Measurements from ENCODE around the gene PLAAT4. TPM values are rescaled to one million over a fixed set of nuclear protein-coding genes. Genes with fewer than 3 reads are reported as not detected.
"Not testable (repeated sequence)": the region's sequence is repeated elsewhere in the genome, so short reads cannot be mapped to it uniquely, and the experiment has no call there.

Gene PLAAT4
- total and polyA plus RNA-seq, 3 donors from 2014 or later: 9.8 to 35.0 (median 14.2) TPM

DNA sequence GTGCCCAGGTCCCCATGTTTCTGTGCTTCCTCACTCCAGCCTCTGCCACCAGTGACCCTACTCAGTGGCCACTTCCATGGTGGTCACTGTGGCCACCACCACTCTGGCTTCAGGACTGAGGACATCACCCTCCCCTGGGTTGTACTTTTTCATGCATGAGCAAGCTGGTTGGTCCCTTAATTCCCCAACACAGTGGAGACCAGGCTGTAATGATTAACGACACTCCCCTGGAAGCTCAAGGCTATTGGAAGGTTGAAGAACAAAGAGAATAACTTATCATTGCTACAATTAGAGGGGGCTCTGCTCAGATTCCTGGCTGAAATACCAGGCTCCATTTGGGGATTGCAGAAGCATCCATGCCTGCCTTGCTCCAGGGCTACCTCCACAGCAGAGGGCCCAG is 10.5 kb downstream of the PLAAT4 start:
- H3K27ac ChIP-seq: no peak overlapping the region
- no peaks in the 10 kb centered on the region for H3K27me3 ChIP-seq
- no peaks in the 10 kb centered on the region for H3K9me3 ChIP-seq
- intact Hi-C loops (cut with DNase I; ENCODE audit: low total_unique reads): no loop called here
- no peaks in the 10 kb centered on the region for H3K4me1 ChIP-seq
- no peak for TF ChIP-seq POLR2A (IDR thresholded peaks at IDR 0.05)
- TF ChIP-seq, protein P1, sequence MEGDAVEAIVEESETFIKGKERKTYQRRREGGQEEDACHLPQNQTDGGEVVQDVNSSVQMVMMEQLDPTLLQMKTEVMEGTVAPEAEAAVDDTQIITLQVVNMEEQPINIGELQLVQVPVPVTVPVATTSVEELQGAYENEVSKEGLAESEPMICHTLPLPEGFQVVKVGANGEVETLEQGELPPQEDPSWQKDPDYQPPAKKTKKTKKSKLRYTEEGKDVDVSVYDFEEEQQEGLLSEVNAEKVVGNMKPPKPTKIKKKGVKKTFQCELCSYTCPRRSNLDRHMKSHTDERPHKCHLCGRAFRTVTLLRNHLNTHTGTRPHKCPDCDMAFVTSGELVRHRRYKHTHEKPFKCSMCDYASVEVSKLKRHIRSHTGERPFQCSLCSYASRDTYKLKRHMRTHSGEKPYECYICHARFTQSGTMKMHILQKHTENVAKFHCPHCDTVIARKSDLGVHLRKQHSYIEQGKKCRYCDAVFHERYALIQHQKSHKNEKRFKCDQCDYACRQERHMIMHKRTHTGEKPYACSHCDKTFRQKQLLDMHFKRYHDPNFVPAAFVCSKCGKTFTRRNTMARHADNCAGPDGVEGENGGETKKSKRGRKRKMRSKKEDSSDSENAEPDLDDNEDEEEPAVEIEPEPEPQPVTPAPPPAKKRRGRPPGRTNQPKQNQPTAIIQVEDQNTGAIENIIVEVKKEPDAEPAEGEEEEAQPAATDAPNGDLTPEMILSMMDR (IDR thresholded peaks at IDR 0.05): no peak
- no peaks in the 10 kb centered on the region for H3K36me3 ChIP-seq (ENCODE audit: low read depth, missing control alignments)
- no peak overlapping the region for H3K4me3 ChIP-seq
- 65 to 71% methylated on average over 1 of the region's 1 CpG for WGBS, 2 donors
- DNase-seq: no peak

DNA sequence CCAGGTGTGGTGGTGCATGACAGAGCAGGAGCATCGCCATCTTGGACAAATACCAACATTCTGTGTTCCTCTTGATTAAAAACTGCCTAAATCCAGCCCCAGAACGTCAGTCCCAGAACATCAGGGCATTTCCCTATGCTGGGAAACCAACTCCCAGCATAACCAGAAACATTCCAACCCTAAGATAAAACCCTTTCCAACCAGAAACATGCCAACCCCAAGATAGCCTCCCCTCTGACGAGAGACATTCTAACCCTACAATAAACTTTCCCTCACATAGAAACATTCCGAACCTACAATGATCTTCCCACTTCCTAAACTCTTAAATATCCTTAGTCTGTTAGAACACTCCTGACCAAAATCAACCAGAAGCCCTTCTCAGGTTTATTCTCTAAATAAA is 11.6 kb downstream of the PLAAT4 start:
- Histone ChIP-seq H3K27me3 (no peaks in the 10 kb centered on the region), H3K36me3 (ENCODE audit: low read depth, missing control alignments) (no peaks in the 10 kb centered on the region), H3K4me1 (no peaks in the 10 kb centered on the region), H3K9me3 (no peaks in the 10 kb centered on the region), H3K27ac (no peak overlapping the region), H3K4me3 (no peak overlapping the region)
- DNase-seq: no peak
- intact Hi-C loops (cut with DNase I; ENCODE audit: low total_unique reads): no loop called here
- no peak for TF ChIP-seq POLR2A (IDR thresholded peaks at IDR 0.05)
- TF ChIP-seq, protein P1 (IDR thresholded peaks at IDR 0.05): no peak
- WGBS, 2 donors: 67 to 68% methylated on average over 4 of the region's 4 CpGs

DNA sequence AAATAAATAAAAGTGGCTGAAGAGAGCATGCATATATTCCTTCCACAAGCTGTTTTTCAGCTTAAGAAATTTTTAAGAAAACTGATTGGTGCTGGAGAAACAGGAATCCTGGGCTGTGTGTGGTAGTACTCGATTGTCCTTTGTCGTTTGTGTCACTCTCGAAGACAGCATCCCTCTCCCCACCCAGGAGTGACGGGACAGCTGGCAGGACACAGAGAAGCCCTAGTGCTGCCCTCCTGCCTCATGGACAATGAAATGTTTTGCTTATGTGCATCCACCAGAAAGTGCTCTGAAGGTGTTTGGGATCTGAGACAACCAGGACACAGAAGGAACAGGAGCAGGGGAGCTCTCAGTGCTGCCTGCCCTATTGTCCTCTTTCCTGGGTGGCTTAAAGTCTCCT is 12.8 kb downstream of the PLAAT4 start:
- Histone ChIP-seq H3K36me3 (ENCODE audit: low read depth, missing control alignments) (no peaks in the 10 kb centered on the region), H3K4me3 (no peak overlapping the region), H3K4me1 (no peaks in the 10 kb centered on the region), H3K27ac (no peak overlapping the region), H3K9me3 (no peaks in the 10 kb centered on the region), H3K27me3 (no peaks in the 10 kb centered on the region)
- TF ChIP-seq POLR2A (IDR thresholded peaks at IDR 0.05): no peak
- TF ChIP-seq, protein P1 (IDR thresholded peaks at IDR 0.05): no peak
- intact Hi-C loops (cut with DNase I; ENCODE audit: low total_unique reads): no loop called here
- 77 to 91% methylated on average over 4 of the region's 4 CpGs for WGBS, 2 donors
- DNase-seq: no peak

- H3K4me1 ChIP-seq; H3K27me3 ChIP-seq; H3K36me3 ChIP-seq (ENCODE audit: low read depth, missing control alignments); intact Hi-C loops (cut with DNase I; ENCODE audit: low total_unique reads); H3K27ac ChIP-seq; DNase-seq; H3K9me3 ChIP-seq: not testable (repeated sequence)
- WGBS, 2 donors: 73 to 92% methylated on average over 4 to 25 of the region's 31 CpGs
- H3K4me3 ChIP-seq: peak overlapping the region in 1 of 2 donors; percentile 20
Observed at GRCh38 chr11:63550156-63550700, 13.6 kb downstream of the PLAAT4 start.

GRCh38 chr11:63551091-63551888 is 14.7 kb downstream of the PLAAT4 start:
- Histone ChIP-seq H3K4me3 (no peak overlapping the region), H3K27ac (no peak overlapping the region), H3K36me3 (ENCODE audit: low read depth, missing control alignments) (no peaks in the 10 kb centered on the region), H3K27me3 (no peaks in the 10 kb centered on the region), H3K9me3 (no peaks in the 10 kb centered on the region), H3K4me1 (no peaks in the 10 kb centered on the region)
- 48 to 77% methylated on average over 26 to 27 of the region's 27 CpGs for WGBS, 2 donors
- peak; percentile 23 for DNase-seq
- intact Hi-C loops (cut with DNase I; ENCODE audit: low total_unique reads): no loop called here
- TF ChIP-seq POLR2A (IDR thresholded peaks at IDR 0.05): no peak
- TF ChIP-seq, protein P1 (IDR thresholded peaks at IDR 0.05): no peak
